HuH-7.5 (cell line): ENCODE results near the gene PACSIN2.
"Not testable (repeated sequence)": the region's sequence is repeated elsewhere in the genome, so short reads cannot be mapped to it uniquely, and the experiment has no call there.

Source experiments
- DNase-seq: peaks from one replicate; pipeline ENCODE4 v3.0.0; 2011; ENCODE audit warnings: low spot score

The PACSIN2 gene

DNA sequence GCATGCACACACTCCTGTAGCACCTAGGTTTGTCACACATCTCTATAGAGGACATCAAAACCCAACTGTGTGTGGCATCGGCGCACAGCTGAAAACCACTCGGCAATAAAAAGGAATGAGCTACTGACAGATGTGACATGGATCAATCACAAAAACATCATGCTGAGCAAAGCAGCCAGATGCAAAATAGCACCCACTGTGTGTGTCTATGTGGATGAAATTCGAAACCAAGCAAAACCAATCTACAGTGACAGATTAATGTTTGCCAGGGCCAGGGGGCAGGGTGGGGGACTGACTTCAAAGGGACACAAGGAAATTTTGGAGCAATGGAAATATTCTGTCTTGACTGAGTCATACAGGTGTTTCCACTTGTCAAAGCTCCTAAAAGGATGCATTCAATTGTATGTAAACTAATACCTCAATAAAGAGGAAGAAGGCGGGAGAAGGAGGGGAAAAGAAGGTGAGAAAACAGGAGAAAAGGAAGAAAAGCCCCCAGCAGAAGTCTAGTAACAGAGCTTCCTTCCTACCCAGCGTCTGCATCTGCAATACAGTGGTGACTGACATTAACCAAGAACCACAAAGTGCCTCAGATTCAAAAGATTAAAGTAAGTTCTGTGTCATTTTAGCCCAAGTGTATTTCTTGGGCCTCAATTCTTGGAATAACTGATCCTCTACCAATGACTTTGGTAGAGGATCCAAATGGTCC, 49.8 kb downstream of the PACSIN2 start:
- DNase-seq = no peak

DNA sequence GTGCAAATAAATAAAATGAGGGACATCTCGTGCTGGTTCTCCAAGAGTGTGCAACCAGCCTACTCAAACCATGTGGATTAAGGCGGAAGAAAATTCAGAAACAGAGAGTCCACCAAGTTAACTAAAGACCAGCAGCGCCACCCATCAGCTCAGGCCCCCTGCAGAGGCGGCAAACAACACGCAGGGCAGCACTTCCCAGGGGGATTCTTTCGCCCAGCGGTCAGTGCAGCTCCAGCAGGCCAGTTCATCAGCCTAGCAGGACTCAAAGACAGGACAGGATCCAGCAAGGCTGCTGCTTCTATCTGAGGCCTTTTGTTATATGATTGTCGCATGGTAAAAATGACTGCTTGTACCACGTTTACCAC, 51.7 kb downstream of the PACSIN2 start:
- DNase-seq = no peak

DNA sequence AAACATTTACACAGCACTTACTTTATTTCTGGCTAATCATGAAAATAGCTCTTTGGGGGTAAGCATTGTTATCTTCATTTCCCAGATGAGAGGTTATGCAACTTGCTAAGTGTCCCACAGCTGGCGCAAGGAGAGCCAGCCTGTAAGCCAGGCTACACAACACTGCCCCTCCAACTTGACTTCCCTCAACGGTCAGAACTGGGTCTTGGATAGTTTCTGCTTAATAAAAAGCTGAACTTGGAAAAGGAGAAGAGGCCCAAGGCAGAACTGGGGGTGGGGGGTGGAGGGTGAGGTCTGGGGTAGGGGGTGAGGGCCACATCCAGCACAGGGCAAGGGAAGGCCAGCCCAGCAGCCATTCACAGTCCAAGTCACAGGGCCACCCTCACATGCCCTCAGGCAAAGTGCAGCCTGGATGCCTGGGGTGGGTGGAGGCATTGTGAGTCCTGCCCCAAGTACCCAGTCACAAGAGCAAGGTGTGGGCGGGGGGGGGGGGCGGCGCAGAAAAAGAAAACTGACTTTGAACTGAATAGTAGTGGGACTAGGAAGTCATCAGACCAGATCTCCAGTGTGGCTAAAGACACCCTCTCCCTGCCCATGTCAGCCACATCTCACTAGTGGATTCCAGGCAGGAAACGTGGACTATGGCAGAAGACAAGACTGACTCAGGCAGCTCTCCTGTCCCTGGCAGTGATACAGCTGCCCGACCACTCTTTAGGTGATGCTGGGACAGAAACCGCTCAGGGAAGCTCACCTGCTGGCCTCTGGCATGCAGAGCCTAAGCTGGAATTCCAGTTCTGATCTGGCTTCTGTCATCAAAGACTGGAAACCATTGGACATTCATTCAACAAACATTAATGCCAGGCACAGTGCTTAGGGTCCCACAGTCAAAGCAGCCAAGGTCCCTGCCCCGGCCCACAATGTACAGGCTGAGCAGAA, 52.4 kb downstream of the PACSIN2 start:
- DNase-seq = no peak

DNA sequence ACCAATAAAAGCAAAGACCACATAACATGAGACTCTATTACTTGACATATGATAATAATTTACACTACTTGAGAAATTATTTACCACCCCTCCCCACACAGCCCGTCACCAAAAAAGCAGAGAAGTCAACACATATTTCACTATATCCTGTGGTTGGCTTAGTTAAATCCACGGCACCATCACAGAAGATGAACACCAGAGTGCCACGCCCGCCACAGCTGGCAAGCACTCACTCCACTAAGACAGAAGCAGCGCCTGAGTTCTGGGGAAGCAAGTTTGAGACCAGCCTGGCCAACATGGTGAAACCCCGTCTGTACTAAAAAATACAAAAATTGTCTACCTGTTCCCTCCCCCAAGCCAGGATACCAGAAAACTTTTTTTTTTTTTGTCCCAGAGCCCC, 53.1 kb downstream of the PACSIN2 start:
- DNase-seq = no peak

DNA sequence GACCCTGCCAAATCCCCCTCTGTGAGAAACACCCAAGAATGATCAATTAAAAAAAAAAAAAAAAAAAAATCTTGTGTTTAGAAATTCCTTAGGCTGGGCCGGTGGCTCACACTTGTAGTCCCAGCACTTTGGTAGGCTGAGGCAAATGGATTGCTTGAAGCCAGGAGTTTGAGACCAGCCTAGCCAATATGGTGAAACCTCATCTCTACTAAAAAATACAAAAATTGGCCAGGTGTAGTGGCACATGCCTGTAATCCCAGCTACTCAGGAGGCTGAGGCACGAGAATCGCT, 53.6 kb downstream of the PACSIN2 start:
- not testable (repeated sequence) for DNase-seq

DNA sequence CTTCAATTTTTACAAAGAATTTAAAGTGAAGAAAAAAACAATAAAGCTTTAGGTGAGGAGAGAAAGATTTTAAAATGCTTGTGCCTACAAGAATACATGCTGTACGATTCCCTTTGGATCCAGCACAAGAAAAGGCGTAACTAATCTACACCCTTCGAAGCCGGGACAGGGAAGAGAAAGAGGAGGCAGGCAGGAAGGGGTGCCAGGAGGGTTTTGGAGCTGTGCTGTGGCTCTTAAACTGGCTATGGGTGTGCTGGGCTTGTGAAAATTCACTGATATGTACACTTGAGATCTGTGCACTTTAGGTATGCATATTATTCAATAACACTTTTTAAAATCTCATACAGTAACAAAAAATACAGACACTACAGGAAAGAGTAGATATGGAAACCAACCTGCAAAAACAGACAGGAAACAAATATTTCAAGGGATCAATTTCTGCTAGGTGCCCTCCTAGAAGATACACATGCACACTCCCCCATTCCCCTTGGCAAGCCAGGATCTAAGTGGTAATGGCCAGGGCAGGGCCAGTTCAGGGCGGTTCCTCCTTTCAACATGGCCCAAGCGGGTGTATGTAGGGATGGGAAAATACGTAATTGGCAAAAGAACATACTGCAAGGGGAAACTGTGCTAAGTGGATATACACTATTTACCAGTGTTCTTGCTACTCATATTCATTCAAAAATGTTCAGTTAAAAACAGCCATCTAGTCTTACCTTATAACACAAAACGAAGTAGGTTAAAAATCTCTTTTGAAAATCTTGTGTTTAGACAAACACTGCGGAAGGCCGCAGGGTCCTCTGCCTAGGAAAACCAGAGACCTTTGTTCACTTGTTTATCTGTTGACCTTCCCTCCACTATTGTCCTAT, 54.2 kb downstream of the PACSIN2 start:
- no peak for DNase-seq

DNA sequence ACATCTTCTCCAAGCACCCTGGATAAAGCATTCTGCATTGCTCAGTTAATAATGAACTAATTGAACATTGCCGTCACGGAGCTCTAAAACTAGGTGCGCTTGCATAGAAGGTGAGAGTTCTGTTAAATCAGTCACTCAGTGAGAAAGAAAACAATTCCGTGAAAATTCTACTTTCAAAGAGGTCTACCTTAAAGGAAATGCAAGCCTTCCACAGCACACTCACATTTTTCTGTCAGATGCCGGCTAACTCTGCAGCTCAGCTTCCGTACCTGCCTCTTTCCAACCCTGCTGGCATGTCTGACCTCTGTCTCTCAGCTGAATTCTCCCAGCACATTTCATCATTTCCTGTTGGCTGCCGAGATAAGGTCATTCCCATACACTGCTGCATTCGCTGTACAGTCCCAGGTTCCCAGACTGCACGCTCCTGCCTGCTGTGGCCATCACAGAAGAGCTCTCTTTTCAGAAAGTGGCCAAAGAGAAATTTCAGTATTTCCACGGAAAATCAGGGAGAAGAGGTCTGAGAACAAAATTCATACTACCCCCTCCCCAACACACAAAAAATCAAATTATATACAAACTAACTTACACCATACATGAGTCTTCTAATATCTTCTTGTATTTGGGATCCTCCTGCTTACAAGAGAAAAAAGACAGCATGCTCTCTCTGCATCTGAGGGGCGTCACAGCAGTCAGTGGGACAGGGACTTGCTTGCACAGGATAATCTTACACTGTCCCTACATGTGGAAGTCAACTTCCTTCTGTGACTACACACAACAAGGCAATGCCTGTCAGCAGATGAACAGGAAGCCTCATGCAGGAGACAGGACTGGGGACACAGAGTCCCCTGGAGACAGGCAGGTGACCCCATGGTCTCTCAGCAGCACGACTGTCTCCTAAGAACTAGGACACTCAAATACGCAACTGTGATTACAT, 55.1 kb downstream of the PACSIN2 start:
- peak; percentile 75 for DNase-seq

DNA sequence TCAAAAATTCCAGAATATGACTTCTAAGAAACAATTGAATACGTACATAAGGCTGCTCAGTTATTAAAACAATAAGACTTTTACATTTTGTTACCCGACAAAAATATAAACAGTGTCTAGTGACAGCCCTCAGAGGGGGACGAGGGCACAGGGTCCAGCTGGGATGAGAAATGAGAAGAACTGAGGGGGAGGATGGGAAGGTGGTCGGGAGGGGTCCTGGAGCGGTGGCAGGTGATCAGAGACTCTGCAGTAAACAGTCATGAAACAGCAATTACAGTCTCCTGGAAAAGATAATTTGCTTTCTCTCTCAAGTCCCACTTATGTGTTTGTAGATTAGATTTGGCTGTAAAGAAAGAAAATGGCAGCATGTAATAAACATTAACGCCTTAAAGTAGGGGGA, 56.0 kb downstream of the PACSIN2 start:
- no peak for DNase-seq

DNA sequence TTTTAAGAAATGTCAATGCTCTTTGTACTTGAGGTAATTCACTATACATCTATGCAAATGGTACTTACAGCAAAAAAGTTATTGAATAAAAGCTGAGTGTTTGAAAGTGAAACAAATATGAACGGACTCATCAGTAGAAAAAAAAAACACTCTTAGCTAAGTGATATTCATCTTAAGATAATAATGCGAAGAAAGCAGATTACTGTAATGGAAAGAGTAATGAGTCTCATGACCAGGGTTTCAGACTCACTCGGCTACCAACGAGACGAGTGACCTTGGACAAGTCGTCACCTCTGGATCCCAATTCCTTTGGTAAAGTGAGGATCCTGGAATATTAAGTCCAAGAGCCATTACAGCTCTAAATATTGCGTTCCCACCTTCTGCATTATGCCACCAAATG, 57.0 kb downstream of the PACSIN2 start:
- no peak for DNase-seq

DNA sequence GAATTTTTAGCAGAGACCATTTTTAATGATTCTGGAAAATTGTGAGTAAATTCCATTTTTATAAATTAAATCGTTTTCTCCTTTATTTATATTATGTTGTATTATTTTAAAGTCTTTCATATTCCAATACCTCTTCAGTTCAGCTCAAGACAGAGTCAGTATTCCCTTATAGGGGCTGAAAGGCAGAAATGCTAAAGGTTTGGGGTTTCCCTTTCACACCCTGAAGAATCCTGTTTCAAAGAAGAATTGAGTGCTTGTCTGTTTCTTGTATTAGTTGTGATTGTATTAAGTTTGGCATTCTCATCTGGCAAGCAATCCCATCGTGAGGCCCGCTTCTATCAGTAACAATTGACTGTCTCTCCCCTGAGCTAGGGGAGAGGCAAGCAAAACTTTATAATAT, 57.4 kb downstream of the PACSIN2 start:
- DNase-seq = no peak

DNA sequence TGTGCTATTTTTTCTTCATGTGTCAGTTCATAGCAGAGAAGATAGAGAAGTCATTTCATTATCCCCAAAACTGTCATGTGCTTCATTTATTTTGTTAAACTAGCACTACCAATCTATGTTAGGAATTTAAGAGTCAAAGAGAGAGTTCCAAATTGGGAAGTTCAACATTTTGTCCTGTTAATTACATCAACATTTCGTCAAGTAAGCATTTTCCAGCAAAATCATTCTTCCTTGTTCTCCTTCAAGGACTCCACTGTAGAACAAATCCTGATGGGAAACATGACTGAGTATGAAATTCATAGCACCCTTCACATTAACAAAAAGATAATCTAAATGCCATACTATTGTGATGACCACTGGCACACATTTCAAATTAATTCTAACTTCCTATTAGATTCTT, 59.1 kb downstream of the PACSIN2 start:
- no peak for DNase-seq

DNA sequence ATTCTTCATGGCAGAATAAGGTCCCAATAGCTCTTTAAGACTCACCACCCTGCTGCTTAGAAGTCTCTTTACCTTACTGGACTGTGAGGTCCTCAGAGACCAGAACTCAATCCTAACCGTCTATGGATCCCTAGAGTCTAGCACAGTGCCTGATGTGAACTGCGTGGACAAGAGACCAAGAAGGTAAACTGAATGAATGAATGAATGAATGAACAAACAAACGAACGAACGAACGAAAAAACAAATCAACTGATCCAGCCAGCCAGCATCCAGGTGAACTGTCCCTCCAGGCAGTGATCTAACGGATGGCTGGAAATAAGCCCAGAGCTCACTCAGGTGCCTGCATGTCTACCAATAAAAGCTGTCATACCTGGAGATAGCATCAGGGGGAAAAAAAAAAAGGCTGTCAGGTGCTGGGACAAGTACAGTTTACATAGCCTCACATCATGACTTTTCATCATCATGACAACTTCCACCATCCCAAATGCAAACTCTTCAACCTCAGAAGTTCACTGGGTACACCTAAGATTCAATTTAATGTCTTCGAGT, 59.8 kb downstream of the PACSIN2 start:
- DNase-seq = no peak

DNA sequence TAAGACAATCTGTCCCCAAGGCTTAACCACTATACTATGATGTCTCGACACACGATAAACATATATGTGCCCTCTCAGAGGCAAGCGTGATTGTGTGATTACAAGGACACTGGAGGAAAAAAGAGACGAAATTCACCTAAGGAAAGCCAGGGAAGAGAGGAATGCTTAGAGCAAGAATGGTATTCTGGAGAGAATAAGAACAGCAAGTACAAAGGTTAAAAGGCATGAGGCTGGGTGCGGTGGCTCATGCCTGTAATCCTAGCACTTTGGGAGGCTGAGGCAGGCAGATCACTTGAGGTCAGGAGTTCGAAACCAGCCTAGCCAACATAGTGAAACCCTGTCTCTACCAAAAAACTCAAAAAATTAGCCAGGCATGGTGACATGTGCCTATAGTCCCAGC, 61.2 kb downstream of the PACSIN2 start:
- not testable (repeated sequence) for DNase-seq

DNA sequence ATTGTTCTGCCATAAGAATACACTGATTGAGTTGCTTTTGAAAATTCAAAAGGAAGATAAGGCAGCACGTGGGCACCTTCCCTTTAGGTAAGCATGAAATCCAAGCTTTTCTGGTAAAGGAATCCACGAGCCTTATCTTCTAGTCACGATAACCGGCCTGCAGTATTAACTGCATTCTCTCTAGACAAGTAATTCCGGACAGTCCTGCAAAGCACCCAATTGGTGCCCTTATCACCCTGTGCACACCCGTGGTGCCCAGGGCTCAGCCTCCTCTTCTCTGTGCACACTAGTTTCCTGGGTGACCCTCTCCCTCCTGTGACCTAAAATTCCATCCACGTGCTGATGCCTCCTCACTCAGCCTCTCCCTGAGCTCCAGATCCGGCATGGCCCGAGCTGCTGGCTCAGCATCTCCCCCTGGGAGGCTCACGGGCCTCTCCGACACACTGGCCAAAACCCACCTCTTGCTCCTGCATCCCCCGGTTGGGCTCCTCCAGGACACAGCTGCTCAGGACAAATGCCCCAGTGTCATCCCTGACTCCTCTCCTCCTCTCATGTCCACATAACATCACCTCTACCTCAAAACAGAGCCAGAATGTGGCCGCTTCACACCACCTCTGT, 63.7 kb downstream of the PACSIN2 start:
- DNase-seq = no peak

DNA sequence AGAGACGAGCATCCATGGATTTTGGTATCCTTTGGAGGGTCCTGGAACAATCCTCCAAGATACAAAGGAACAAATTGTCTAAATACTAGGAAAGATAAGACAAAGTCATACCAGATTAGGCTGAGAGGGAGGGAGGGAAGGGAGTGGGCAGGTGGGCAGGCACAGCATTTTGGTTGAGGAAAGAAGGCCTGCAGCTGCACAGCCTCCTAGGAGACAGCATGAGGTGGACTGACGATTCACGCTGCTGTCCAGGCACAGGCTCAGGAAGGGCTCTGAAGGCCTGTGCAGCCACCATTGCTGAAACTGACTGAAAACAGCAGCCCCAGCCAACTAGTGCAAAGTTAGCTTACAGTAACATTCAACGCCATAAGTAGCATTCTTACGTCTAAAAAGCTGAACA, 64.7 kb downstream of the PACSIN2 start:
- no peak for DNase-seq

DNA sequence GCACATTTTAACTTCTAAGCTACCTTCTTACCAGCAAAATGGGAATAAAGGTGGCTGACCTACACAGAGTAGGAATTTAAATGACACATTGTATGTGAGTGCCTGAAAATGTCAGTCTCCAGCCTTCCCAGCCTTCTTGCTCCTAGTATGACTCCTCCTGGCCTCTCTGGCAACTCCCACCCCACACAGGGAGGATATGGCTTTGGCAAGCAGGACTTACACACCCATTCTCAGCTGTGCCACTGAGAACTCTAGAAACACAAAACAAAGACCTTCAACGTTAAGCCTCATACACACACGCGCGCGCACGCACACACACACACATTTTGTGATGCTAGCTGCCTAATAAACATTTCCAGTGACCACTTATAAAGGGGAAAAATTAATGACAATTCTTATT, 65.8 kb downstream of the PACSIN2 start:
- DNase-seq = no peak

DNA sequence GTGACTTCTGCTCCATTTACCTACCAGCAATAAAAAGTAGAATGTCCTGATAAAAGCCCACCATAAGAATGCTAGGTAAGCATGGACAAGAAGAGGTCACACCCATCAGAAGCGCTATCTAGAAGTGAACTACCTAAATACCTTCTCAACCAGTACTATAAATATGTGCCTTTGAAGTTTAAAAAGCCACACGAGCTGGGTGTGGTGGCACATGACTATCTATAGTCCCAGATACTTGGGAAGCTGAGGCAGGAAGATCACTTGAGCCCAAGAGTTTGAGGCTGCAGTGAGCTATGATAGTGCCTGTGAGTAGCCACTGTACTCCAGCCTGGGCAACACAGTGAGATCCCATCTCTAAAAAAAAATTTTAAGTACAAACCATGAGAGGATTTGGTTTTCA, 66.7 kb downstream of the PACSIN2 start:
- DNase-seq = no peak

DNA sequence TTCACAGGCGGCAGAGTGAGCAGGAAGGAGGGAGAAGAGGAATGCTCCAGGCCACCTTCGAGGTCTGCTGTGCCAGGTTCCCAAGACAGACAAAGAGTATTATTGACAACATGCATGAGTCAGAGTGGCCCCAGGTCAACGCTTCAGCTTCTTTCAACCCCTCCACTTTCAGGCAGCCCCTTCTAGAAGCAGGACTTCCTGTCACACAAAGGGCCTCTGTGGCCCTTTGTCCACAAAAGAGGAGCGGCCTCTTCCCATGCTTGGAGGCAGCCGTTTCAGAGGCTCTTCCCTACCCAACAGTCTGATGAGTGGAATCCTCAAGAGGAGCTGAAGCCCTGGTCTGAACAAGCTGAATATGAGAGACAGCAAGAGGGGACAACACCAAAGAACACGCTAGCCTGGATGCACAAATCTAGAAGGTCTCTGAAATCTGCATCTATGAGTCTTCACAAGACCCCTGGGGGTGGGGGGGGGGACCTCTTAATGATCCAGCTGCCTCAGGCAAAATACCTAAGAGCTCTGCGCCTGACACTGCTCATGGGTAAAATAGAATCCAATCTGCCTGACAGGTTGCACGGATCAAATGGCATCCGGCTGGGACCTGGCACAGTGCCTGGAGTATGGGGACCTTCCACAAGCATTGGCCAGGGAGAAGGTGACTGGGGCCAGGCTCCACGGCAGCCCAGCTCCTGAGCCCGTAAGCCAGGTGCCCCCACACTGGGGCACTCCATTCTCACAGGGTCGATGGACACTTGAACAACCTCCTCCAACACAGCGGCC, 67.5 kb downstream of the PACSIN2 start:
- DNase-seq = no peak

DNA sequence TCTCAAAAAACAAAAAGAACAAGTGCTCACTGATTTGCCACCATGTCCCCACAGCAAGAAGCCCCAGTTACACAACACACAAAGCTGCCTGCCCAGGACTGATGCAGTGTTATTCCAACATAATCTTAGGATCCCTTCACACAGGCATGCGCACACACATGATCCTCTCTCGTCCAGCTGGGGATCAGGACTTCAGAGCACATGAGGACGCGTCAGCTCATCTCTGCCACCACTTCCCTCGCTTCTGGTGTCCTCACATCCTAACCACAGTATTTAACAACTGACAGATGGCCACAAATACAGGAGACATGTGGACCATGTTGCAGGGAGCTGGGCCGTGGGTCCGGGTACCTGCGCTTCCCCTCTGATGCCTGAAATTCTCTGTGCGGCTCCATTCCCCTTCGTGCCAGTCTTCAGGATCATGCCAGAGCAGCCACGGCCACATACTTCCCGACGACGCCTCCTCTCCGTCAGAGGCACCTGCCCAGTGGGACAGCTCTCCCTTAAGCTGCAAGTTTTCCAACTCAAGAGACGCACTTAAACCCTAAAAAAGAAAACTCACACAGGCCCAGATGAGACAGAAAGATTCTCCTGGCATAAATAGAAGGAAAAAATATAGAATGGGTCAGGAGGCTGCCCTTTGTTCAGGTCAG, 68.3 kb downstream of the PACSIN2 start:
- no peak for DNase-seq

DNA sequence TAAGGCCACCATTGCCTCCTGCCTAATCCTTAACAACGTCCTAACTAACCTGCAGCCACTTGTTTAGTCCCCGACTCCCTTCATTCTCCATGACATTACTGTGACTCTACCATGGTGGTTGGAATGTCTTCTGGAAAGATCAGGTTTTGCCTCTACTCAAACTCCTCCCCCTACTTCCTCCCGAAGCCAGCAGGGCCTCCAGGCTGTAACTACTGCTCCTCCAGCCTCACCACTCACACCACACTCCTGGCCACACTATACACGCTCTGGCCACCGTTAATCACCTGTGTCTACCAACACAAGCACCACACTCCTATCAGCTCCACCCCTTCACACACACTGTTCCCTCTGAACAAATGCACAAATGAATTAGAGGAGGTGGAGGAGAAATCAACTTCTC, 69.2 kb downstream of the PACSIN2 start:
- DNase-seq = no peak
